GM12878 (cell line): ENCODE results near the gene RSRC1. TPM values are rescaled to one million over a fixed set of nuclear protein-coding genes. Genes with fewer than 3 reads are reported as not detected.

Experiments used
- BMI1 ChIP-seq: fragments of 450-650 bp; IDR thresholded peaks from 2 replicates; pipeline ENCODE4 v1.6.1; 2016; ENCODE audit warnings: mild to moderate bottlenecking, moderate library complexity, borderline replicate concordance
- CBFB ChIP-seq: IDR thresholded peaks from 2 replicates; pipeline ENCODE4 v1.6.1; 2016; ENCODE audit warnings: antibody characterized with exemption, low read depth
- CBX5 ChIP-seq: sonication (generic); IDR thresholded peaks from 2 replicates; pipeline ENCODE4 v1.6.1; 2016; ENCODE audit warnings: low read depth, moderate library complexity, mild to moderate bottlenecking, inconsistent platforms
- CEBPB ChIP-seq, 2 experiments: fragments of 150-350 bp in 1 of 2; IDR thresholded peaks; 2 replicates each; pipeline ENCODE4 v1.6.1; 2012 to 2014; ENCODE audit warnings: low read depth in 2 of 2, low read length in 2 of 2, borderline replicate concordance in 1 of 2, inconsistent platforms in 1 of 2
- CHD1 ChIP-seq: IDR thresholded peaks from 2 replicates; pipeline ENCODE4 v1.6.1; 2012; ENCODE audit warnings: low read depth, low read length, improper control_type of control experiment
- CREM ChIP-seq: IDR thresholded peaks from 2 replicates; pipeline ENCODE4 v1.6.1; 2014; ENCODE audit warnings: antibody characterized with exemption, low read depth
- EZH2 ChIP-seq: IDR thresholded peaks from 2 replicates; pipeline ENCODE4 v1.6.1; 2012; ENCODE audit warnings: low read depth, mild to moderate bottlenecking, control low read depth, inconsistent platforms, low read length, borderline replicate concordance; ENCODE audit not compliant: control insufficient read depth
- FOXK2 ChIP-seq: fragments of 450-650 bp; IDR thresholded peaks from 2 replicates; pipeline ENCODE4 v1.6.1; 2017; ENCODE audit warnings: mild to moderate bottlenecking, moderate library complexity
- HSF1 ChIP-seq: fragments of 150-350 bp; IDR thresholded peaks from 2 replicates; pipeline ENCODE4 v1.6.1; 2014; ENCODE audit warnings: mild to moderate bottlenecking, low read depth, low read length
- NR2C2 ChIP-seq: IDR thresholded peaks from 2 replicates; pipeline ENCODE4 v1.6.1; 2011; ENCODE audit warnings: borderline replicate concordance, low read depth; ENCODE audit not compliant: control insufficient read depth, insufficient read length
- NR2F1 ChIP-seq: fragments of 450-650 bp; conservative IDR thresholded peaks from 2 replicates; pipeline ENCODE4 v1.6.1; 2017; ENCODE audit warnings: mild to moderate bottlenecking
- PAX8 ChIP-seq: fragments of 450-650 bp; IDR thresholded peaks from 2 replicates; pipeline ENCODE4 v1.6.1; 2017; ENCODE audit warnings: mild to moderate bottlenecking, moderate library complexity
- PKNOX1 ChIP-seq: fragments of 450-650 bp; IDR thresholded peaks from 2 replicates; pipeline ENCODE4 v1.6.1; 2016; ENCODE audit warnings: mild to moderate bottlenecking
- POLR2A ChIP-seq: IDR thresholded peaks from 2 replicates; pipeline ENCODE4 v1.6.1; 2011; ENCODE audit warnings: low read depth, mild to moderate bottlenecking, low read length
- POLR2AphosphoS2 ChIP-seq: IDR thresholded peaks from 2 replicates; pipeline ENCODE4 v1.6.1; 2011; ENCODE audit warnings: low read depth, mild to moderate bottlenecking, low read length, improper control_type of control experiment, moderate library complexity
- RAD21 ChIP-seq: IDR thresholded peaks from 2 replicates; pipeline ENCODE4 v1.6.1; 2011; ENCODE audit warnings: mild to moderate bottlenecking, low read depth, low read length, moderate library complexity; ENCODE audit not compliant: insufficient read depth
- SIN3A ChIP-seq: IDR thresholded peaks from 2 replicates; pipeline ENCODE4 v1.6.1; 2012; ENCODE audit warnings: low read depth, low read length, improper control_type of control experiment
- STAT1 ChIP-seq: fragments of 450-650 bp; conservative IDR thresholded peaks from 2 replicates; pipeline ENCODE4 v1.6.1; 2014; ENCODE audit warnings: antibody characterized with exemption, mild to moderate bottlenecking
- SUPT20H ChIP-seq: IDR thresholded peaks from 2 replicates; pipeline ENCODE4 v1.6.1; 2011; ENCODE audit warnings: low read depth, mild to moderate bottlenecking, low read length, moderate library complexity, borderline replicate concordance; ENCODE audit not compliant: control insufficient read depth
- TCF7 ChIP-seq: IDR thresholded peaks from 2 replicates; pipeline ENCODE4 v1.6.1; 2014; ENCODE audit warnings: antibody characterized with exemption, borderline replicate concordance
- polyA plus RNA-seq, 11 experiments: library from polyadenylated mRNA; depleted of rRNA in 4 of 11; unstranded in 6 of 11; stranded (reverse) in 5 of 11; fragments of >200 nt; fragmentation: Nextera tagmentation in 4 of 11; fragmentation: Illumina TruSeq in 1 of 11; extraction: Ambion mirVana in 4 of 11; extraction: Trizol in 1 of 11; gene quantifications; 1 replicate in 1 of 11; 2 replicates in 10 of 11; pipeline versions ENCODE4 v1.2.1 to v1.2.3, GENCODE V29; 2011 to 2016; ENCODE audit warnings: inconsistent platforms in 2 of 11, missing spikeins in 2 of 11, low read depth in 1 of 11
- total RNA-seq, 4 experiments: library from RNA; depleted of rRNA in 3 of 4; stranded (reverse); fragments of >200 nt in 3 of 4; fragmentation: Illumina TruSeq in 1 of 4; extraction: Trizol in 1 of 4; gene quantifications; 2 replicates each; pipeline versions ENCODE4 v1.2.1 to v1.2.3, GENCODE V29; 2013 to 2021
- TF ChIP-seq, protein P1 (sequence below): IDR thresholded peaks from 2 replicates; pipeline ENCODE4 v1.6.1; 2011; ENCODE audit warnings: low read depth, mild to moderate bottlenecking, low read length, moderate library complexity, borderline replicate concordance; ENCODE audit errors: extremely low read depth
- TF ChIP-seq, protein P2 (sequence below): IDR thresholded peaks from 2 replicates; pipeline ENCODE4 v1.6.1; 2012; ENCODE audit warnings: improper control_type of control experiment, low read depth, low read length; ENCODE audit not compliant: insufficient replicate concordance

Gene RSRC1
- total and polyA plus RNA-seq, 10 of the 15 experiments (the other 5 are each of a cell fraction or from before 2014, with no cell fraction given) = 16.4 to 85.9 (median 42.0) TPM

GRCh38 chr3:158109804-158110657 is at the start of gene RSRC1 (continued):
- TF ChIP-seq CREM (peak; percentile 64; the same call in 1 of the 2 replicates), STAT1 (no peak; the same call in 1 of the 2 replicates), PAX8 (no peak), POLR2AphosphoS2 (peak; percentile 95), SIN3A (peak; percentile 98), CBX5 (peak; percentile 81), CEBPB (IDR thresholded peaks at IDR 0.05; ENCODE audit: borderline replicate concordance in 1 of 2, low read depth in 2 of 2, low read length in 2 of 2) (no peak), FOXK2 (peak; percentile 84), HSF1 (no peak), NR2F1 (peak; percentile 53; the same call in 1 of the 2 replicates), SUPT20H (no peak), POLR2A (peak; percentile 84), EZH2 (no peak), CBFB (no peak), PKNOX1 (peak; percentile 9; the same call in 1 of the 2 replicates), NR2C2 (peak; percentile 95), BMI1 (peak; percentile 50; the same call in 1 of the 2 replicates), RAD21 (peak; percentile 28; the same call in 1 of the 2 replicates), CHD1 (no peak), TCF7 (no peak)
- TF ChIP-seq, protein P1, sequence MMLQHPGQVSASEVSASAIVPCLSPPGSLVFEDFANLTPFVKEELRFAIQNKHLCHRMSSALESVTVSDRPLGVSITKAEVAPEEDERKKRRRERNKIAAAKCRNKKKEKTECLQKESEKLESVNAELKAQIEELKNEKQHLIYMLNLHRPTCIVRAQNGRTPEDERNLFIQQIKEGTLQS = no peak
- TF ChIP-seq, protein P2, sequence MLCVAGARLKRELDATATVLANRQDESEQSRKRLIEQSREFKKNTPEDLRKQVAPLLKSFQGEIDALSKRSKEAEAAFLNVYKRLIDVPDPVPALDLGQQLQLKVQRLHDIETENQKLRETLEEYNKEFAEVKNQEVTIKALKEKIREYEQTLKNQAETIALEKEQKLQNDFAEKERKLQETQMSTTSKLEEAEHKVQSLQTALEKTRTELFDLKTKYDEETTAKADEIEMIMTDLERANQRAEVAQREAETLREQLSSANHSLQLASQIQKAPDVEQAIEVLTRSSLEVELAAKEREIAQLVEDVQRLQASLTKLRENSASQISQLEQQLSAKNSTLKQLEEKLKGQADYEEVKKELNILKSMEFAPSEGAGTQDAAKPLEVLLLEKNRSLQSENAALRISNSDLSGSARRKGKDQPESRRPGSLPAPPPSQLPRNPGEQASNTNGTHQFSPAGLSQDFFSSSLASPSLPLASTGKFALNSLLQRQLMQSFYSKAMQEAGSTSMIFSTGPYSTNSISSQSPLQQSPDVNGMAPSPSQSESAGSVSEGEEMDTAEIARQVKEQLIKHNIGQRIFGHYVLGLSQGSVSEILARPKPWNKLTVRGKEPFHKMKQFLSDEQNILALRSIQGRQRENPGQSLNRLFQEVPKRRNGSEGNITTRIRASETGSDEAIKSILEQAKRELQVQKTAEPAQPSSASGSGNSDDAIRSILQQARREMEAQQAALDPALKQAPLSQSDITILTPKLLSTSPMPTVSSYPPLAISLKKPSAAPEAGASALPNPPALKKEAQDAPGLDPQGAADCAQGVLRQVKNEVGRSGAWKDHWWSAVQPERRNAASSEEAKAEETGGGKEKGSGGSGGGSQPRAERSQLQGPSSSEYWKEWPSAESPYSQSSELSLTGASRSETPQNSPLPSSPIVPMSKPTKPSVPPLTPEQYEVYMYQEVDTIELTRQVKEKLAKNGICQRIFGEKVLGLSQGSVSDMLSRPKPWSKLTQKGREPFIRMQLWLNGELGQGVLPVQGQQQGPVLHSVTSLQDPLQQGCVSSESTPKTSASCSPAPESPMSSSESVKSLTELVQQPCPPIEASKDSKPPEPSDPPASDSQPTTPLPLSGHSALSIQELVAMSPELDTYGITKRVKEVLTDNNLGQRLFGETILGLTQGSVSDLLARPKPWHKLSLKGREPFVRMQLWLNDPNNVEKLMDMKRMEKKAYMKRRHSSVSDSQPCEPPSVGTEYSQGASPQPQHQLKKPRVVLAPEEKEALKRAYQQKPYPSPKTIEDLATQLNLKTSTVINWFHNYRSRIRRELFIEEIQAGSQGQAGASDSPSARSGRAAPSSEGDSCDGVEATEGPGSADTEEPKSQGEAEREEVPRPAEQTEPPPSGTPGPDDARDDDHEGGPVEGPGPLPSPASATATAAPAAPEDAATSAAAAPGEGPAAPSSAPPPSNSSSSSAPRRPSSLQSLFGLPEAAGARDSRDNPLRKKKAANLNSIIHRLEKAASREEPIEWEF = peak; percentile 98
